Mesenchymal stem cell (in vitro differentiated cells and primary cell): ENCODE measurements around the gene RNF212B. TPM values are rescaled to one million over a fixed set of nuclear protein-coding genes. Genes with fewer than 3 reads are reported as not detected.
"Not testable (repeated sequence)": the region's sequence is repeated elsewhere in the genome, so short reads cannot be mapped to it uniquely, and the experiment has no call there.

Experiments used
- DNase-seq: peaks from one replicate; pipeline ENCODE4 v3.0.0-alpha.2; 2013
- H2AFZ ChIP-seq: one replicate; pipeline ENCODE4 v1.6.1; 2013; ENCODE audit warnings: low read depth, mild to moderate bottlenecking, control low read depth, inconsistent platforms, low read length, moderate library complexity
- H2AK5ac ChIP-seq: 2 replicates; pipeline ENCODE4 v1.6.1; 2013; ENCODE audit warnings: low read length, moderate library complexity, mild to moderate bottlenecking, inconsistent platforms; ENCODE audit not compliant: severe bottlenecking
- H2BK120ac ChIP-seq: one replicate; pipeline ENCODE4 v1.6.1; 2013; ENCODE audit warnings: low read depth, mild to moderate bottlenecking, inconsistent platforms, low read length, moderate library complexity
- H2BK12ac ChIP-seq, 2 experiments: one replicate each; pipeline ENCODE4 v1.6.1; 2013; ENCODE audit warnings: inconsistent platforms in 2 of 2, low read length in 2 of 2, mild to moderate bottlenecking in 2 of 2, moderate library complexity in 2 of 2, control low read depth in 1 of 2
- H2BK15ac ChIP-seq: one replicate; pipeline ENCODE4 v1.6.1; 2013; ENCODE audit warnings: mild to moderate bottlenecking, low read depth, inconsistent platforms; ENCODE audit not compliant: poor library complexity, severe bottlenecking
- H2BK5ac ChIP-seq: 2 replicates; pipeline ENCODE4 v1.6.1; 2013; ENCODE audit warnings: low read depth, mild to moderate bottlenecking, low read length, control low read depth, inconsistent platforms; ENCODE audit not compliant: poor library complexity, severe bottlenecking
- H3K14ac ChIP-seq, 2 experiments: one replicate each; pipeline ENCODE4 v1.6.1; 2013; ENCODE audit warnings: inconsistent platforms in 2 of 2, low read length in 2 of 2, control low read depth in 1 of 2, mild to moderate bottlenecking in 1 of 2, moderate library complexity in 1 of 2
- H3K18ac ChIP-seq, 2 experiments: one replicate each; pipeline ENCODE4 v1.6.1; 2013; ENCODE audit warnings: inconsistent platforms in 2 of 2, low read length in 2 of 2, control low read depth in 1 of 2, low read depth in 1 of 2, mild to moderate bottlenecking in 1 of 2
- H3K23ac ChIP-seq, 2 experiments: one replicate each; pipeline ENCODE4 v1.6.1; 2013; ENCODE audit warnings: inconsistent platforms in 2 of 2, low read length in 2 of 2, mild to moderate bottlenecking in 2 of 2, moderate library complexity in 2 of 2, control low read depth in 1 of 2
- H3K27ac ChIP-seq: 2 replicates; pipeline ENCODE4 v1.5.1; 2013; ENCODE audit warnings: mild to moderate bottlenecking, moderate library complexity, low read length, control low read depth, inconsistent platforms; ENCODE audit not compliant: poor library complexity, severe bottlenecking
- H3K27me3 ChIP-seq, 2 experiments: 2 replicates each; pipeline versions ENCODE4 v1.6.1 to v1.7.0; 2013; ENCODE audit warnings: low read length in 2 of 2, mild to moderate bottlenecking in 2 of 2, moderate library complexity in 2 of 2, control low read depth in 1 of 2, inconsistent platforms in 1 of 2; ENCODE audit not compliant: control insufficient read depth in 1 of 2, insufficient read depth in 1 of 2
- H3K36me3 ChIP-seq, 2 experiments: 2 replicates each; pipeline versions ENCODE4 v1.6.1 to v1.7.0; 2013; ENCODE audit warnings: low read length in 2 of 2, control low read depth in 1 of 2, inconsistent platforms in 1 of 2, low read depth in 1 of 2, mild to moderate bottlenecking in 1 of 2; ENCODE audit not compliant: insufficient read depth in 2 of 2, control insufficient read depth in 1 of 2
- H3K4ac ChIP-seq, 2 experiments: one replicate each; pipeline ENCODE4 v1.6.1; 2013; ENCODE audit warnings: inconsistent platforms in 2 of 2, low read length in 2 of 2, mild to moderate bottlenecking in 2 of 2, moderate library complexity in 2 of 2, control low read depth in 1 of 2, low read depth in 1 of 2
- H3K4me1 ChIP-seq: 2 replicates; pipeline ENCODE4 v1.6.1; 2013; ENCODE audit warnings: low read depth, low read length, control low read depth; ENCODE audit not compliant: control insufficient read depth, insufficient read depth
- H3K4me2 ChIP-seq: 2 replicates; pipeline ENCODE4 v1.6.1; 2013; ENCODE audit warnings: low read length, mild to moderate bottlenecking, inconsistent platforms; ENCODE audit not compliant: poor library complexity, severe bottlenecking
- H3K4me3 ChIP-seq, 2 experiments: 2 replicates each; pipeline versions ENCODE4 v1.5.1 to v1.7.0; 2013; ENCODE audit warnings: low read length in 2 of 2, mild to moderate bottlenecking in 2 of 2, control low read depth in 1 of 2, low read depth in 1 of 2; ENCODE audit not compliant: insufficient read depth in 1 of 2
- H3K79me1 ChIP-seq: replicated peaks from 2 replicates; pipeline ENCODE4 v1.6.1; 2013; ENCODE audit warnings: mild to moderate bottlenecking, control low read depth, low read length, inconsistent platforms; ENCODE audit not compliant: poor library complexity, severe bottlenecking
- H3K9ac ChIP-seq: 2 replicates; pipeline ENCODE4 v1.7.0; 2013; ENCODE audit warnings: mild to moderate bottlenecking, low read length, moderate library complexity
- H3K9me3 ChIP-seq: 2 replicates; pipeline ENCODE4 v1.7.0; 2013; ENCODE audit warnings: mild to moderate bottlenecking, low read length; ENCODE audit not compliant: control insufficient read depth
- H4K8ac ChIP-seq: one replicate; pipeline ENCODE4 v1.6.1; 2013; ENCODE audit warnings: inconsistent platforms, mild to moderate bottlenecking, low read length, moderate library complexity
- H4K91ac ChIP-seq: one replicate; pipeline ENCODE4 v1.6.1; 2013; ENCODE audit warnings: mild to moderate bottlenecking, low read length, inconsistent platforms
- WGBS: methylation state at CpG from one replicate; pipeline ENCODE4 v1.1.7; 2013; ENCODE audit warnings: mixed read lengths; 5-methylcytosine and 5-hydroxymethylcytosine counted together
- polyA plus RNA-seq, 2 experiments: library from polyadenylated mRNA; stranded (reverse); fragments of 200-250 nt; gene quantifications; one replicate each; pipeline ENCODE4 v1.2.3, GENCODE V29; 2013

Gene RNF212B, protein sequence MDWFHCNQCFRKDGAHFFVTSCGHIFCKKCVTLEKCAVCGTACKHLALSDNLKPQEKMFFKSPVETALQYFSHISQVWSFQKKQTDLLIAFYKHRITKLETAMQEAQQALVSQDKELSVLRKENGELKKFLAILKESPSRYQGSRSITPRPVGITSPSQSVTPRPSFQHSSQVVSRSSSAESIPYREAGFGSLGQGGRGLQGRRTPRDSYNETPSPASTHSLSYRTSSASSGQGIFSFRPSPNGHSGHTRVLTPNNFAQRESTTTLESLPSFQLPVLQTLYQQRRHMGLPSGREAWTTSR
- polyA plus RNA-seq (2013, experiment 1 of 2): not detected
- not detected for polyA plus RNA-seq (2013, experiment 2 of 2)

DNA sequence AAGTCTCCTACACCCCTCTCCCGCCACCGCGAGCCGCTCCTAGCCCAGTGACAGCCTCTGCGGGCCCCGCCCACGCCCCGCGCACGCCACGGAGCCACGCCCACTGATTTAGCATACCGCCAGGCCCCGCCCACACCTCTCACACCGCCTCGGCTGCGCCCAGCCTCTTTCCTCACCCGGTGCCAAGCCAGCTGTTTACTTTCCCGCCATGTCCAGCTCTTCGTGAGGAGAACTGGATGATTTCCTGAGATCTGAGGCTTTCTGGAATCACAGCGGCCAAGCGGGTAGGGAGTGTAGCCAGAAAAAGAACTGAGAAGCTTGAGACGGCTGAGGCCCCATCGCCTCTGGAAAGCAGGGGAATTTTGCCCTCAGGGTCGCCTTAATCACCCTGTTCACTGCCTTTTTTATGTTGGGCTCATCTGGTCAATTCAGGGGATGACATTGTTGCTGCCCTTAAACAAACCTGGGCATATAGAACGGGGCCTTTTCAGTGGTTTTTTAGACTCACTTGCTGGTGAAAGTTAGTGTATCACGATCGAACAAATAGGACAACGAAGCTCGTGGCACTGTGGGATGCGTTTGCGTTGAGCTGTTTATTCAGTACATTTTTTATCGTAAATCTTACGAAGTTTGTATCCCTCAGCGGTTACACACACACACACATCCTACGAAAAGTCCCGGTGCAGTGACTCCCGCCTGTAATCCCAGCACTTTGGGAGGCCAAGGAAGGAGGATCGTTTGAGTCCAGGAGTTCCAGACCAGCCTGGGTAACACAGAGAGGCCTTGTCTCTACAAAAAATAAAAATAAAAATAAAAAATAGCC, at the start of gene RNF212B:
TSS of gene RNF212B (plus strand) at position 165 of the 823 bp plus-strand sequence. CDS start 2,410 bp downstream, outside the sequence.
- H3K4me1 ChIP-seq: peaks cover 5% of the 10 kb centered on the region
- peak within 1 kb of the TSS; percentile 67 for H3K9ac ChIP-seq
- H3K9me3 ChIP-seq: no peaks in the 10 kb centered on the region
- no peak within 1 kb of the TSS for H2AK5ac ChIP-seq
- no peak within 1 kb of the TSS for H4K8ac ChIP-seq
- peak within 1 kb of the TSS in 1 of 2 experiments; percentile 21 for H3K18ac ChIP-seq
- H3K23ac ChIP-seq: no peak within 1 kb of the TSS
- peaks cover 0 to 5% of the 10 kb centered on the region in 2 experiments for H3K27me3 ChIP-seq
- H2AFZ ChIP-seq: peak within 1 kb of the TSS; percentile 81
- H3K79me1 ChIP-seq: no peaks in the 10 kb centered on the region
- no peak within 1 kb of the TSS for H4K91ac ChIP-seq
- no peak within 1 kb of the TSS for H2BK15ac ChIP-seq
- H3K4ac ChIP-seq: no peak within 1 kb of the TSS
- peak; percentile 69 for DNase-seq
- 45% methylated on average over 34 of the region's 39 CpGs for WGBS
- no peak within 1 kb of the TSS for H3K27ac ChIP-seq
- H2BK12ac ChIP-seq: no peak within 1 kb of the TSS
- H3K36me3 ChIP-seq: no peaks in the 10 kb centered on the region
- H3K4me2 ChIP-seq: peak within 1 kb of the TSS; percentile 94
- H2BK5ac ChIP-seq: no peak within 1 kb of the TSS
- no peak within 1 kb of the TSS for H2BK120ac ChIP-seq
- peak within 1 kb of the TSS; percentile 33 to 74 for H3K4me3 ChIP-seq
- H3K14ac ChIP-seq: no peak within 1 kb of the TSS

DNA sequence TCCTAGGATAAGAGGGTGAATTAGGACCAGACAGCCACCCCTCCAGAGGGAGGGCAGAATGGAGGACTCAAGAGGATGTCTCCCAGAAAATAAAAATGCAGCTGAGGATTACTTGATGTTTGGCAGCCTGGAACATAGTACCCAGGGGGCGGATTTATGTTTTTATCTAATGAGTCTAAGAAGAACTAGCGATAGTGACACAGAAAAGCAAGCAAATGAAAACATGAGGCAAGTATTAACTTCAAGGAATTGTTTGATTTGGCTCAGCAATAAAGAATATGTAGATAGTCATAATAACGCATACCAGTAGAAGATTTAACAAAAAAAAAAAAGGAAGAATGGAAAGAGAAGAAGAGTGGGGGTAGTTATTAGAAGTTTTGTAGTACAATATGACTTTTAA, 44.3 kb upstream of the RNF212B start:
- Histone ChIP-seq H3K18ac (no peak overlapping the region), H4K8ac (no peak overlapping the region), H3K27me3 (peaks cover 5 to 15% of the 10 kb centered on the region in 2 experiments), H2BK120ac (no peak overlapping the region), H2AFZ (no peak overlapping the region), H2BK12ac (no peak overlapping the region), H2BK15ac (no peak overlapping the region), H2AK5ac (no peak overlapping the region), H3K36me3 (no peaks in the 10 kb centered on the region), H3K4me3 (no peak overlapping the region), H3K4me2 (no peak overlapping the region), H3K4me1 (no peaks in the 10 kb centered on the region), H3K9me3 (peaks cover 6% of the 10 kb centered on the region), H3K23ac (no peak overlapping the region), H3K27ac (no peak overlapping the region), H3K4ac (no peak overlapping the region), H3K9ac (no peak overlapping the region), H3K14ac (no peak overlapping the region), H2BK5ac (no peak overlapping the region), H3K79me1 (no peaks in the 10 kb centered on the region), H4K91ac (no peak overlapping the region)
- WGBS: 96% methylated on average over 2 of the region's 3 CpGs
- no peak for DNase-seq

DNA sequence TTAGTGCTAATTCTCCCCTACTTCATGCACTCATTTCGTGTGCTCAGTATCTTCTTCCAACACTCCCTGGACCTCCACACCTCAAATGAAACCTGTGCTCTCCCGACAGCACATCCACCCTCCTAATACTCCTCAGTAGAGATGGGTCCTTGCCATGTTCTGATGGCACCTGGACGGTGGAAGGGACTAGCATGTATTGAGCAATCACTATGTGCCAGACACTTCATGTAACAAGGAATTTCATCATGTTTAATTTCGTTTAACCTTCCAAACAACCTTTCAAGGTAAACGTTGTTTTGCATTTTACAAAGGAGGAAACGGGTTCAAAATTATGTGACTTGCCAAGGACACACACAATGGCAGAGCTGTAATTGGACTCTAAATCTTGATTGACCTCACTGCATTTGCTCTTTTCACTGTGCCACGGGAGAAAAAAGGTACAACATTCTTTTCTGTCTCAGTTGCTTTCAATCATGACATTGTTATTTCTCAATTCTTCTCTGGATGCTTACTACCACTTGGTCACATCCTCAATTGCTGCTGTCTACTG, 42.1 kb upstream of the RNF212B start:
- H2AFZ ChIP-seq: no peak overlapping the region
- no peak overlapping the region for H2BK120ac ChIP-seq
- H4K8ac ChIP-seq: no peak overlapping the region
- no peak overlapping the region for H2AK5ac ChIP-seq
- no peaks in the 10 kb centered on the region for H3K4me1 ChIP-seq
- no peak overlapping the region for H3K23ac ChIP-seq
- no peak for DNase-seq
- 90% methylated on average over 7 of the region's 7 CpGs for WGBS
- no peaks in the 10 kb centered on the region for H3K36me3 ChIP-seq
- no peaks in the 10 kb centered on the region for H3K79me1 ChIP-seq
- H3K9ac ChIP-seq: no peak overlapping the region
- H3K14ac ChIP-seq: no peak overlapping the region
- no peak overlapping the region for H3K4ac ChIP-seq
- H3K4me3 ChIP-seq: no peak overlapping the region
- H3K27me3 ChIP-seq: peaks cover under 1 to 5% of the 10 kb centered on the region in 2 experiments
- H3K27ac ChIP-seq: no peak overlapping the region
- no peak overlapping the region for H3K4me2 ChIP-seq
- H2BK5ac ChIP-seq: no peak overlapping the region
- no peak overlapping the region for H2BK12ac ChIP-seq
- no peak overlapping the region for H3K18ac ChIP-seq
- no peak overlapping the region for H2BK15ac ChIP-seq
- H3K9me3 ChIP-seq: peaks cover 6% of the 10 kb centered on the region
- no peak overlapping the region for H4K91ac ChIP-seq

DNA sequence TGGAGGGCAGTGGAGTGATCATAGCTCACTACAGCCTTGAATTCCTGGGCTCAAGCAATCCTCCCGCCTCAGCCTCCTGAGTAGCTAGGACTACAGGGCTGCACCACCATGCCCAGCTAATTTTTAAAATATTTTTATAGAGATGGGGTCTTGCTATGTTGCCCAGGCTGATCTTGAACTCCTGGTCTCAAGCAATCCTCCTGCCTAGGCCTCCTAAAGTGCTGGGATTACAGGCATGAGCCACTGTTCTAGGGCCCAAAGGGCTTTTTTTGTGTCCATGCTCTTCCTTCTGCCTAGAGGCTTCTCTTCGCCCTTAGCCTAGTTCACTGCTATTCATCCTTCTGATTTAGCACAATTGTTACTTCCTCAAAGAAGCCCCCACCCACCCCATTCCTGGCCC, 41.2 kb upstream of the RNF212B start:
- 100% methylated on average over 1 of the region's 2 CpGs for WGBS
- not testable (repeated sequence) for H3K9me3 ChIP-seq

More for the DNA sequence above, 41.2 kb upstream of the RNF212B start:
- H3K14ac ChIP-seq, H3K27me3 ChIP-seq, H2BK120ac ChIP-seq, H3K9ac ChIP-seq, H3K36me3 ChIP-seq, H2BK5ac ChIP-seq, H2AK5ac ChIP-seq, H2BK15ac ChIP-seq, H3K27ac ChIP-seq, H3K4ac ChIP-seq, H4K8ac ChIP-seq, H2BK12ac ChIP-seq, H3K18ac ChIP-seq, H2AFZ ChIP-seq, H3K23ac ChIP-seq, DNase-seq, H3K4me3 ChIP-seq, H3K4me2 ChIP-seq, H3K4me1 ChIP-seq, H3K79me1 ChIP-seq, H4K91ac ChIP-seq: not testable (repeated sequence)
